Pons (tissue), 1 donor: Measurements from ENCODE around the gene RPS6KL1.

Source experiments
- DNase-seq: peaks from one replicate; pipeline ENCODE4 v3.0.0-alpha.2; 2016; ENCODE audit warnings: low spot score

Gene RPS6KL1

GRCh38 chr14:74888164-74889158, 34.6 kb downstream of the RPS6KL1 start:
- DNase-seq, result no peak

GRCh38 chr14:74886001-74886400, 37.1 kb downstream of the RPS6KL1 start:
- no peak for DNase-seq

GRCh38 chr14:74882103-74882920, 40.7 kb downstream of the RPS6KL1 start:
- no peak for DNase-seq

GRCh38 chr14:74881431-74882102, 41.5 kb downstream of the RPS6KL1 start, which contains the start of gene DLST:
Gene DLST, plus strand, starts transcription at chr14:74881916. Its CDS starts 38 bp downstream, at chr14:74881954.
- peak; percentile 68 for DNase-seq

- DNase-seq, result no peak
Observed at GRCh38 chr14:74879427-74880182, 43.5 kb downstream of the RPS6KL1 start.

DNA sequence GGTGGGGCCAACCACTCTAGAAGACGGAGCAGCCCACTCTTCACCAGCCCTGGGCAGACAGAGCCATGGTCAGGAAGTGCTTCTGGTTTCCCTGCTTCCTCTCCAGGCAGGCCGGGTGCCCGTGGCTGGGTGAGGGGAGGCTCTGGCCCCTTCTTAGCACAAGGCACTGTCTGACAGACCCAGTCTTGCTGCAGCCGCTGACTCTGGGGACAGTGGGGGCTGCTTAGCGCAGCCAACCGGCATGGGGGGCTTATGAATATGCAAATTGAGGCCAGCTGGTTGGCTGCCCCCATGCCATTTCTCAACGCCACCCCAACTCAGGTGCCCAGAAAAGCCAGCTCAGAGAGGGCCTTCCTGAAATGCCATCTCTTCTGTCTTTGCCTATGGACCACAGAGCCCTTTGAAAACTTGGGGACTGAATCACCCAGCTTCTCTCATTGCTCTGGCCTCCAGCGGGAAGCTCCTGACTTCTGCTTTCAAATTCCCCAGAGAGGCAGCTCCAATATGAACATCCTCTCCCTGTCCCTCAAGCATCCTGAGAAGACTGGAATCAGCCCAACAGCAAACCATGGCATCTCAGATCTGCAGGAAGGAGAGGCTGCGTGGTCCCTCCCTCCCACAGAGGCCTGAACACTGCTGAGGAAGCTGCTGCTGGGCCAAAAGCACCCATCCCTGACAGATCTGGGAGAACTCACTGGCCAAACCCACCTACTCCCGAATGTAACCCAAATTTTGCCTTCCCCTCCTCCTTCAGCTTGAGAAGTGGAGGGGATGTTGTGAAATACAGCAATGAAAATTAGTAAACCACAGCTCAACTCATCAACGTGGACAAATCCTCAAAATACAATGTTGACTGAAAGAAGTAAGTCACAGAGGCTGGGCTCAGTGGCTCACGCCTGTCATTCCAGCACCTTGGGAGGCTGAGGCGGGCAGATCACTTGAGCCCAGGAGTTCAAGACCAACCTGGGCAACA, 46.8 kb downstream of the RPS6KL1 start, which contains the start of gene PROX2:
TSS of gene PROX2 (minus strand) at position 205 of the 973 bp plus-strand sequence. CDS start 12,311 bp downstream, outside the sequence.
- peak; percentile 23 for DNase-seq

DNA sequence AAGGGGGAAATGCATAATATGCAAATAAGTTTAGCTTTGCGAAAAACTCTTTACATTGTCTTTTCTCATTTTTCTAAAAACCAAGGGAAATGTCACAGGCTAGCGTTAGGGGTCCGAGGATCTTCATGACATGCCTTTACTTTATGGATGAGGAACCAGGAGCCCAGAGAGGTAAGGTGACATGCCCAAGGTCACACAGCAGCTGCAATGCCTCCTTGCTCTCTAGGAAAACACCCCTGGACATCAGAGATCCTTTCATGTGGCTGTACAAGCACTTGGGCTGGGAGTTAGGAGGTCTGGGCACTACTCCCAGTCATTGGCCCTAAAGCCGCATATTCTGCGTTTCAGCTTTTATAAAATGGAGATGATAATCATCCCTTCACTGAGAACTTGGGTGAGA, 47.9 kb downstream of the RPS6KL1 start:
- DNase-seq, result no peak

DNA sequence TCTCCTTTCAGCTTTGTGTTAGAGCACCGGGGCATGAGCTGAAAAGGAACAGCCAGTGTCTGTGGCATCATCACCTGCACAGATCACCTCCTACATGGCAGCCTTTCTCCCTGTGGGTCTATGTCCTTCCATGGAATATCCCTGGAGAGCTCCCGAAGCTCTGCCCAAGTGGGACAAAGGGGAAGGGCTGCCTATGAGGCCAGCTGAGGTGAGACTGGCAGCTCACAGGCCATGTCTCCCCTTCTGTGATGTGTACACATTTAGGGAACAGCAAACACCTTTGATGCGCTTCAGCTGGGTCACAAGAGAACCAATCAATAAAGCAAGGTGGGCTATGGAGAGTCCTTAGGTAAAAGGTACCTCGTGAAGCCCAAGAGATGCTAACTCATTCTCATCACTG, 51.2 kb downstream of the RPS6KL1 start:
- DNase-seq, result no peak

DNA sequence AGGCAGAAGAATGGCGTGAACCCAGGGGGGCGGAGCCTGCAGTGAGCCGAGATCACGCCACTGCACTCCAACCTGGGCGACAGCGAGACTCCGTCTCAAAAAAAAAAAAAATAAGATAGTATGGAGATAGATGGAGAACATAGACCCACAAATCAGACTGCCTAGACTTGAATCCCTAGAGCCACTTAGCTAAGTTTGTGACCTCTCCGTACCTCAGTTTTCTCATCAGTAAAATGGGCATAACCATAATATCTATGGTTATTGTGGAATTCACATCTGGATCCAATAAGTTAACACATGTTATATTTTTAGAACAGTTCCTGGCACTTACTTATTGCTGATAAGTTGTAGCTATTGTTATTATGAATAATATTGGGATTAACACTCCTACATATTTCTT, 54.3 kb downstream of the RPS6KL1 start:
- DNase-seq, result no peak

- DNase-seq, result peak; percentile 84
Observed at GRCh38 chr14:74867673-74868072, 55.4 kb downstream of the RPS6KL1 start.

- no peak for DNase-seq
Observed at GRCh38 chr14:74866708-74867389, 56.2 kb downstream of the RPS6KL1 start.

DNA sequence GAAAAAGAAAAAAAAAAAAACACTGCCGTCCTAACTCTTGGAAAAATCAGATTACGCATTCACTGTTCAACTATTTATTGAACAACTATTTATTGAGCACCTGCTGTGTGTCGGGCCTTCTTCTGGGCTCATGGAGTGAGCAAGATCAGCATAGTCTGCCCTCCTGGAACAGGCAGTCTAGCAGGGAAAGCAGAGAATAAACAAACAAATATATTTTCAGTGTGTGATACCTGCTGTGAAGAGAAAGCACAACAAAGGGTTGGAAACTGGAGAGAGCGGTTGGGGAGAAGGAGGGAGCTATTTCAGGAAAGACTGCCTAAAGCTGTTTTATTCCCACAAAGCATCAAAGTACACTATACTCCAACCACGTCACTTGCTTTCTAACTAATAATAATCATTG, 57.9 kb downstream of the RPS6KL1 start:
- DNase-seq, result no peak

GRCh38 chr14:74864198-74864597, 58.9 kb downstream of the RPS6KL1 start:
- DNase-seq, result peak; percentile 46

DNA sequence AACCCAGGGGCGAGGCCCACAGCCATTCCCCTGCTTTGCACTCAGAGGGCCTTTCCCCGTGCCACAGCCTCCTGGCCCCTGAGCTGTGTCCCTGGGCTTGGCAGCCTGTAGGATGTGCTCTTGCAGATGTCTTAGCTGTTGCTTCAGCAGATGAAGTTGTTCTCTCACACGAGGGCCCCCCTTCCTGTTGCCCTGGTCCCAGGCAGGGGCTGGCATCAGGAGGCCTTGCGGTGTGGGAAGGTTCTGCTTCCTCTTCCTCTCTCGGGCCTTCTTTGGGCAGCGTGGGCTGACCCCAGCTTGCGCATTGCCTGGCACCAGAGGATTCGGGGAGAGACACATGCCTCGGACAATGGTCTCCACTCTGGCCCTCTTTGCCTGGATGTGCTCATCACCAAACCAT, 59.8 kb downstream of the RPS6KL1 start:
- DNase-seq, result peak; percentile 61

- no peak for DNase-seq
Observed at GRCh38 chr14:74861734-74862090, 61.3 kb downstream of the RPS6KL1 start.

- DNase-seq, result peak; percentile 87
Observed at GRCh38 chr14:74860899-74861733, 61.9 kb downstream of the RPS6KL1 start.

DNA sequence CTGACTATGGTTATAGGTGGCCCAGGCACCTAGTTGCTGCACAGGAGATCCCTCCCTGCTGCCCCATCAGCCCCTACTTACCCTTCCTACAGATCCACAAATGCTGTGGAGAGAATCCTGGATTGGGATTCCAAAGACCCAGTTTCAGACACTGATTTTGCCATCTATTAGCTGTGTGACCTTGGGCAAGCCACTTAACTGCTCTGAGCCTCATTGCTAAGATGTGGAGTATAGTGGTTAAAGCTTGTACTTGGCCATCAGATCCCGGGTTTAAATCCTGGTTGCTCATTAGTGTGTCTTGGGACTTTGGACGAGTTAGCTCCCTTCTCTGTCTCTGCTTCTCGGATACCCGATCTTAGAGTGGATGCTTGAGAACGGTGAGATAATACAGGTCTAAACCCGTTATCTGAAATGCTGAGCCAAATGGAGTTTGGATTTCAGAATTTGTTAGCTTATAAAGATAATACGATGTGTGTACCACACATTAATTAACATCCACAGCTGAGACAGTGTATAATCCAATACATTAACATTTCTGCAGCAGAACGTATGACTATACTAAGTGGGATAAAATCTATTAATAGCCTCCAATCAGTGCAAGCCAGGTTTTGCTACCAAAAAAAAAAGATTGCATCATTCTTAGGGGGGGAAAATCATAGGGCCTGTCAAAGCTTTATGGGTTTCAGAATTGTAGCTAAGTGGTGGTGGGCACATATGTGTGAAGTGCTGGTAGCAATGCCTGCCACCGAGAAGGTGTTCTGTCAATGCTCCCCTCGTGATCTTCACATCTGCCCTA, 63.1 kb downstream of the RPS6KL1 start:
- no peak for DNase-seq

DNA sequence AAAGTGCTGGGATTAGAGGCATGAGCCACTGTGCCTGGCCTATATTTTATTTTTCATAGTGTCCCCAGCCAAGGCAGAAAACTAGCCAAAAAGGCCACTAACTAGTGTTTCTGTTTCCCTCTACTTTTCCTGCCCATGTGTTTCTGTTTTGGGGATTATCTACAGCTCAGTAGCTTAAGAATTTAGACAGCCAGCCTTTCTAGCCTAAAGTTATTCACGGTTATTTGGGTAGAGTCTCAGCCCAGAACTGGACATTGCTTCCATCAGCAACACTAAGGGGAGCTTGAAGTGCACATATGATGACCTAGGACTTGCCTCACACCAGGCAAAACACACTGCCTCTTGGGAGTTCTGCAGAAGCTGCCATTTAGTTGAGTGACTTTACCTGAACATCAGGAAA, 65.0 kb downstream of the RPS6KL1 start:
- no peak for DNase-seq
